ENCODE measurements around the gene SARS2.

Gene SARS2

GRCh38 chr19:38917921-38918491 lies 12.6 kb downstream of the SARS2 start:
- no peak for DNase-seq (ENCODE audit: low read depth)

- no peak for DNase-seq (ENCODE audit: low read depth)
Observed at GRCh38 chr19:38917516-38917915, 13.0 kb downstream of the SARS2 start.

GRCh38 chr19:38915329-38916321 lies 14.9 kb downstream of the SARS2 start:
- DNase-seq (ENCODE audit: low read depth) = no peak

GRCh38 chr19:38913958-38914357 lies 16.6 kb downstream of the SARS2 start:
- no peak for DNase-seq (ENCODE audit: low read depth)

- no peak for DNase-seq (ENCODE audit: low read depth)
Observed at GRCh38 chr19:38912600-38913514, 17.7 kb downstream of the SARS2 start.

- no peak for DNase-seq (ENCODE audit: low read depth)
Observed at GRCh38 chr19:38911388-38912001, 19.1 kb downstream of the SARS2 start.

GRCh38 chr19:38910488-38910887 lies 20.1 kb downstream of the SARS2 start:
- DNase-seq (ENCODE audit: low read depth) = no peak

- no peak for DNase-seq (ENCODE audit: low read depth)
Observed at GRCh38 chr19:38908911-38909310, 21.7 kb downstream of the SARS2 start.

GRCh38 chr19:38907670-38908069 lies 22.9 kb downstream of the SARS2 start:
- no peak for DNase-seq (ENCODE audit: low read depth)

GRCh38 chr19:38907227-38907626 lies 23.3 kb downstream of the SARS2 start:
- no peak for DNase-seq (ENCODE audit: low read depth)

- DNase-seq (ENCODE audit: low read depth) = no peak
Observed at GRCh38 chr19:38905620-38906019, 24.9 kb downstream of the SARS2 start.

- no peak for DNase-seq (ENCODE audit: low read depth)
Observed at GRCh38 chr19:38904581-38905539, 25.7 kb downstream of the SARS2 start.

- DNase-seq (ENCODE audit: low read depth) = no peak
Observed at GRCh38 chr19:38901683-38902082, 28.9 kb downstream of the SARS2 start.

- no peak for DNase-seq (ENCODE audit: low read depth)
Observed at GRCh38 chr19:38900743-38901190, 29.8 kb downstream of the SARS2 start.

- no peak for DNase-seq (ENCODE audit: low read depth)
Observed at GRCh38 chr19:38900202-38900629, 30.3 kb downstream of the SARS2 start.

- DNase-seq (ENCODE audit: low read depth) = peak; percentile 99
Observed at GRCh38 chr19:38899447-38900201, 30.9 kb downstream of the SARS2 start, which contains the start of the genes NFKBIB and SIRT2. NFKBIB (plus strand) TSS chr19:38899969; CDS start chr19:38900033, 64 bp downstream. SIRT2 (minus strand) TSS chr19:38899618; CDS start chr19:38899521, 97 bp downstream.

- DNase-seq (ENCODE audit: low read depth) = no peak
Observed at GRCh38 chr19:38898788-38899446, 31.6 kb downstream of the SARS2 start.

- DNase-seq (ENCODE audit: low read depth) = no peak
Observed at GRCh38 chr19:38894968-38895367, 35.6 kb downstream of the SARS2 start.

GRCh38 chr19:38893341-38893771 lies 37.2 kb downstream of the SARS2 start:
- no peak for DNase-seq (ENCODE audit: low read depth)

Measured in non-pigmented ciliary epithelial cell (primary cell).